ENCODE results near the gene GTPBP2.
"Not testable (repeated sequence)": the region's sequence is repeated elsewhere in the genome, so short reads cannot be mapped to it uniquely, and the experiment has no call there.

GTPBP2 gene

GRCh38 chr6:43629104-43629504 is at the start of gene GTPBP2:
Gene GTPBP2, minus strand, starts transcription at chr6:43629264. Its CDS starts 102 bp downstream, at chr6:43629162.
- peak; percentile 91 to 95 for DNase-seq (ENCODE audit: low read depth in 2 of 2)

DNA sequence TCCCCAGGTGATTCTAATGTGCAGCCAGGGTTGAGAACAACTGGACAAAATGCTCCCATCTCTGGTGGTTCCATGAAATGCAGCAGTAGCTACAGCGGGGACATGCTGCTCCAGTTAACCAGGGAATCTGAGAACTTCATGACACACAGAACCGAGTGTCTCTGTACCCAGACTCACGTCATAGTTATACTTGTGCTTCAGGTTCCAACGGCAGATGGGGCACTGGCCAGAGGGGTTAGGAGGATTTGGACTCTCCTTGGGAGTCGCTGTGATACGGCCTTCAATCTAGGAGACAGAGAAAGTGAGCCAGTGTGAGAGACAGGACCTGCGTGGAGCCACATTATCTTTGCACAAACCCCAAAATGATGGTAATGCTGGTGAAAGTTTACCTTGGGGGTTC is 49.3 kb upstream of the GTPBP2 start:
- no peak for DNase-seq (ENCODE audit: low read depth in 2 of 2)

DNA sequence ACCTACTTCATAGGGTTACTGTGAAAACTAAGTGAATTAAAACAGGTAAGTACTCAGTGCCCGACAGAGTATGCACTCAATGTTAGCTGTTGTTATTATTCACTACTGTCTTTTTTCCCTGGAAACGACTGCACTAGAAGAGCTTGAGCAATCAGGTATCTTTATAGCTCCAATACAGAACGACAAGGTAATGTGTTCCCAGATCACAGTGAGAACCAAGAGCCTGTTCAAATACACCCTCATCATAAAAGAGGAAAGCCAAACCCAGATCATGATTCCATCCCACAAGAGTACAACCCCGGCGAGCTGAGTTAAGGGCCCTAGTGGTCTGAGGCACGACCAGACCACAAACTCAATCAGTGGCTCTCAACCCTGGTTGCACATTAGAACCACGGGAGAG is 48.7 kb upstream of the GTPBP2 start:
- no peak for DNase-seq (ENCODE audit: low read depth in 2 of 2)

DNA sequence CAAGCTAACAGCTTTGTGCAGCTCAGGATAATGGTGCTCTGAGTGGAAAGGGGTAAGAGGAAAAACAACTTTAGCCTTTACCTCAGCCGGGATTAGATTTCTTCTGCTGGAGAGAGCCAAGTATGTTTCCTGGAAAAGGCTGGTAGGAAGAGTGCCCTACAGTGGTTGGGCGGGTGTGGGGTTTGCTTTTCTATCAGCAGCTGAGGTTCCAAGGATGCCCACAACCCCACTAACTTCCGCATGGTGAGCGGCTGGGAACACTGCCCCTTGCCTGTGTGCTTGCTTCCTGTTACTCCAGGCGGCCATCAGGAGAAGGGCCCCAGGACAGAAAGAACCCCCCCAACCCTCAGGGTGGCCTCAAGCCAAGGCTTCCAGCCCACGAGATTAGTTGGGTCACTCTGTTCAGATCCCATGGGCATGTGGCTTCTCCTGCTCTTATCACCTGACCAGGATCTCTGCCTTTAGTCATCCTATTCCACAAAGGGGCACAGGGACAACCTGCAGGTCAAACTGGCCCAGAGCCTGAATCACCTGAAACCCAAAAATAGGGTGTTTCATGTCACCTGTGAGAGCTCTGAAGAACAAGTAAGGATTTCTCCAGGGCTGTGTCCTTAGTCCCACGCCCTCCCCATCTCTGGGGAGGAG is 48.0 kb upstream of the GTPBP2 start:
- DNase-seq (ENCODE audit: low read depth in 2 of 2): no peak

- no peak for DNase-seq (ENCODE audit: low read depth in 2 of 2)
Measured at GRCh38 chr6:43674921-43675320, 45.9 kb upstream of the GTPBP2 start.

DNA sequence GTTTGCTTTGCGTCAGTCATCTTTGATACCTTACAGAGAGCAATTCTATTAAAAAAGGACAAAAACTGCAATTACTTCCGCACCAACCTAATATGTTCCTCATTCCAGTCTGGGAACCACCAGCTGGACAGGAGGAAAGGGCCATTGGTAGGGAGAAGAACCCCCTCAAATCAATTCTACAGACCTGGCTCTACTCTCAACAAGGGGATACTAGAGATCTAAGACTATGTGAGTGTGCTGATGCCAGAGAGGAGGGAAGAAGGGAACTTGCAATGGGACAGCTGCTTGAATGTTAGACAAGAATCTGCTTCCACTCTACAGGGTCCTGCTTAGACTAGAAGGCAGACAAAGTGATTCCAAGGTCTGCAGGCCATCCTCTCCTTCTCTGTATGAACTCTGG is 45.2 kb upstream of the GTPBP2 start:
- DNase-seq (ENCODE audit: low read depth in 2 of 2): no peak

DNA sequence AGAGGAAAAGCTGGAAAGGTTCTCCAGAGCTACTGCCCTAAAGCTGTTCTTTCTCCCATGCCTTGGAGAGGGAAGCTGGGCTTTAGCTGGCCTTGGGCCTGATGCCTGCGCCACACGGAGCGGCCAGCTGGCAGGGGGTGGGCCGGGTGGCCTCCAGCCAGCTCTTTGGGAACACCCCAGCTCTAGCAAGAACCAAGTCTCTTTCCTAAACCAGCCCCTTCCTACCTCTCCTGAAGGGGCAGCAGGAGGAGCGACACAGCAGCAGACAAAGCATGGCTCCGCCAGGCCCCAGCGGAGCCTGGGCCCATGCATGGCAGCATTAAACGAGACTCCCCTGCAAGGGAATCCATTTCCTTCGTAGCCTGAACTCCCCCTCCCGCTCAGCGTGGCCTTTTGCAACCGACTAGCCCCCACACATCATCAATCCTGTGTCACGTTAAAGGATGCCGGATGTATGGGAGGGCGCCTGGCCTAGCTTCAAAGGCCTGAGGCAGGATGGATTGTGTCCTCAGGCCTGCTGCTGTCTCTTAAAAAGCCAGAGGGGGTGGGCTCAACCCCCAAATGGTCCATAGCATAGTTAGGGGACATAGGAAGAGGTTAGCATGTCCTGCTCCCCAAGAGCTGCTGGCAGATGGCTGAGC is 44.5 kb upstream of the GTPBP2 start:
- no peak for DNase-seq (ENCODE audit: low read depth in 2 of 2)

DNA sequence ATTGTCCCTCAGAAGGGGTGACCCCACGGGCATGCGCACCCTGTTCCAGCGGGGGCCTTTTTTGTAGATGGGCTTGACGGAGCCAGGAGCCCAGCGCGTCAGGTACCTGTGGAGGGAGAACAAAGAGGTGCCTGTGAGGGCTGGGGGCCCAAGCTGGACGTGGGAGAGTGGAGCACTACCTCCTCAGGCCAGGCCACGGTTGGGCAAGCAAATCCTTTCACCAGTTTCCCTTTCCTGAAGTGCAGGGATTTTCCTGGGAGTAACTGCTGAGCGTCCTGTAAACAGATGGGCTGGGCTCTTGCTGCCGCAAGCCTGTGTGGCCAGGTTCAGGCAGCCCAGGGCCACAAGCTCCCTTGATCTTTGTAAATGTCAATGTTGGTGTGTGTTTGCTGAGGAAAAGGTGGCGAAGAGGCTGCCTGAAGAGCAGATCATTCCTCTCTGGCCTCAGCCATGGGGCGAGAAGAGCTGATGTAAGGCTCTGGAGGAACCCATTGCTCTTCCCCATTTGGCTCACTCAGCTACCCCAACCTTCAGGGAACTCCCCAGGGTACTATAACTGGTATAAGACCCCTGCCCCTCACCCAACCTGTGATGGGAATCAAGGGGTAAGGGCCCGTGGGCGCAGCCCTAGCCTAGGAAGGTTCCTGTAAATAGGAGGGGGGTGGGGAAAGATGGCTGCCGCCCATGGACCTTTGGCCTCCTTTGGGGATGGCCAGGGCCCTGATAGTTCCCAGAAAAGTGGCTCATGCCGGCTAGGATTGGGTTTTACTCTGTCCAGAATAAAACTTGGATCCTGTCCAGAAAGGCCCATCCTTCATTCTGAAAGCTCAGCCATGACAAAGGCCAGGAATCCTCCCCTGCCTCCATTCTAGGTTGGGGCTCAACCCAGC is 43.0 kb upstream of the GTPBP2 start:
- DNase-seq (ENCODE audit: low read depth in 2 of 2): no peak

GRCh38 chr6:43671011-43671800 is 42.1 kb upstream of the GTPBP2 start:
- DNase-seq (ENCODE audit: low read depth in 2 of 2): no peak

DNA sequence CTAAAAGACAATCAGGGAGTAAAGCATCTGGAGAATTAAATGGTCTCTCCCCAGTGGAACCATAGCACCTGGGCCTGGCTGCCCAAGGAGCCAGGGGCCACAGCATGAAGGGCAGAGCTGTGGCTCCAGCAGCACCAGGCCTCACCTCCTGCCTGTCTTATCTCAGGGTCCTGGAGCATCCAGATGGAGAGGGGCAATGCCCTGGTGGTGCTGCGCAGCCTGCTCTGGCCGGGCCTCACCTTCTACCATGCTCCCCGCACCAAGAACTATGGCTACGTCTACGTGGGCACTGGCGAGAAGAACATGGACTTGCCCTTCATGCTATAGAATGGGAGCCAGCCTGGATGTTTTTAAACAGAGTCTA is 41.5 kb upstream of the GTPBP2 start:
- no peak for DNase-seq (ENCODE audit: low read depth in 2 of 2)

GRCh38 chr6:43669922-43670622 is 41.0 kb upstream of the GTPBP2 start:
- peak in 1 of 2 donors; percentile 23 for DNase-seq (ENCODE audit: low read depth in 2 of 2)

- DNase-seq (ENCODE audit: low read depth in 2 of 2): no peak
Measured at GRCh38 chr6:43669050-43669921, 40.2 kb upstream of the GTPBP2 start.

DNA sequence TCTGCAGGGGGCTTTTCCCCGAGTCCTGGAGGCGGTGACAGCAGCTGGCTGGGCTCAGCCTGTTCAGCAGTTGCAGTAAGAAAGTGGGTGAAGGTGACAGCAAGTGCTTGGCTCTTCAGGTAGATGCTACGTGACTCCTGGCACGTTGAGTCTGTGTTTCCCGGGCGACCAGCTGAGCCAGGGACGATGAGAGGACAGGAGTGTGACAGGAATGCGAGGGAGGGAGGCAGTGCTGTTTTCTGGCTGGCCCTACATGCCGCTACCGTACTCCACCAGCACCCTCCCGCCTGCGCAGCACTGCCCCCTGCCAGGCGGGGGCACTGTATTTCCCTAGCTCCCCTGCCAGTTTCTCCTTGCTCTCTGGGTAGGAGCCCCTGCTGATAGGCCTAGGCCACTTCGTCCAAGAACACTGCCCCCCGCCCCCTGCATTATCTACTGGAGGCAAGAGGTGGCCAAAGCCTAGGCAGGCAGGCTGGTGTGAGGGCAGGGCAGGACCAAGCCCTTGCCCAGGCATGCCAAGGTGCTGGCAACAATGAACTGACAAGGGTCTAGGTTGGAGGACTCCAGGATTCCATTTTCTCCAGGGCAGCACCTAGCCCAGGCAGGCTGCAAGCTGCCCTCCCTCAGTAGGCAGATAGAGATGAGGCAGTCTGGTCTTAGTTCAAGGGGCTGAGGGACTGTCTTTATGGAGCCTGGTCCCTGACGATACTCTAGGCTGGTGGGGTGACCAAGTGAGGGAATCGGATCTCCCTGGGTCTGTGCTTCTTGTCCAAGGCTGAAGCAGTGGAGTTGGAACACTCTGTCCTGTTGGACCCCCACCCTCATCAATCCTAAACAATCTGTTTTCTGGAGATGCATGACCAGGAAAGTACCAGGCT is 39.3 kb upstream of the GTPBP2 start:
- DNase-seq (ENCODE audit: low read depth in 2 of 2): peak; percentile 28 to 39

- peak; percentile 77 to 89 for DNase-seq (ENCODE audit: low read depth in 2 of 2)
Measured at GRCh38 chr6:43667245-43668150, 38.4 kb upstream of the GTPBP2 start.

GRCh38 chr6:43666196-43666920 is 37.3 kb upstream of the GTPBP2 start:
- no peak for DNase-seq (ENCODE audit: low read depth in 2 of 2)

GRCh38 chr6:43665376-43665775 is 36.3 kb upstream of the GTPBP2 start:
- no peak for DNase-seq (ENCODE audit: low read depth in 2 of 2)

DNA sequence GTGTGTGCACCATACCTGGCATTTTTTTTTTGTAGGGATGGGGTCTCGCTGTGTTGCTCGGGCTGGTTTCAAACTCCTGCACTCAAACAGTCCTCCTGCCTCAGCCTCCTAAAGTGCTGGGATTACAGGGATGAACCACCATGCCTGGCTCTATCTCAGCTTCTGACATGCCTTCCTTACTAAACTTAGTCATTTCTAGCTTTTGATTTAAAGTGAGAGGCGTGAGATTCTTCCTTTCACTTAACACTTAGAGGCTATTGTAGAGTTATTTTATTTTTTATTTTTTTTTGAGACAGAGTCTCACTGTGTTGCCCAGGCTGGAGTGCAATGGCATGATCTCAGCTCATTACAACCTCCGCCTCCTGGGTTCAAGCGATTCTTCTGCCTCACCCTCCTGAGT is 33.9 kb upstream of the GTPBP2 start:
- DNase-seq (ENCODE audit: low read depth in 2 of 2): not testable (repeated sequence)

GRCh38 chr6:43658161-43658560 is 29.1 kb upstream of the GTPBP2 start:
- DNase-seq (ENCODE audit: low read depth in 2 of 2): no peak
